Measurements from ENCODE around the gene SCYGR1.

The SCYGR1 gene

DNA sequence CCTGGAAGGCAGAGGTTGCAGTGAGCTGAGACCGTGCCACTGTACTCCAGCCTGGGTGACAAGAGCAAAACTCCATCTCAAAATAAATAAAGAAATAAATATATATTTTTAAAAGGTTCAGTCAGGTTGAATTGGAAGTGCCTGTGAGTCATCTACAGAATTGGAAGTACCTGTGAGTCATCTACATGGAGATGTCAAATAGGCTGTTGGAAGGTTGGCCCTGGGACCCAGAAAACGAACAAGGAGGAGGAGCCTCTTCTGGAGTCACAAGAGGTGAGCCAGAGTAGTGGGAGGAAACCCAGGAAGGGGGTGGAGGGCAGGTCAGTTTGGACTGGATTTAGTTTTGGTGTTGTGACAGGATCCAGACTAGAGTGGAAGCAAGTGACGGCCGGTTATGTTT is 15.2 kb upstream of the SCYGR1 start:
- no peak for DNase-seq (ENCODE audit: low read depth in 2 of 2)

GRCh38 chr2:227402321-227402720 is 14.6 kb upstream of the SCYGR1 start:
- DNase-seq (ENCODE audit: low read depth in 2 of 2) = no peak

- no peak for DNase-seq (ENCODE audit: low read depth in 2 of 2)
Observed at GRCh38 chr2:227401550-227401949, 13.8 kb upstream of the SCYGR1 start.

GRCh38 chr2:227398684-227399670 is 11.2 kb upstream of the SCYGR1 start:
- DNase-seq (ENCODE audit: low read depth in 2 of 2) = no peak

GRCh38 chr2:227397562-227397961 is 9.8 kb upstream of the SCYGR1 start:
- no peak for DNase-seq (ENCODE audit: low read depth in 2 of 2)

DNA sequence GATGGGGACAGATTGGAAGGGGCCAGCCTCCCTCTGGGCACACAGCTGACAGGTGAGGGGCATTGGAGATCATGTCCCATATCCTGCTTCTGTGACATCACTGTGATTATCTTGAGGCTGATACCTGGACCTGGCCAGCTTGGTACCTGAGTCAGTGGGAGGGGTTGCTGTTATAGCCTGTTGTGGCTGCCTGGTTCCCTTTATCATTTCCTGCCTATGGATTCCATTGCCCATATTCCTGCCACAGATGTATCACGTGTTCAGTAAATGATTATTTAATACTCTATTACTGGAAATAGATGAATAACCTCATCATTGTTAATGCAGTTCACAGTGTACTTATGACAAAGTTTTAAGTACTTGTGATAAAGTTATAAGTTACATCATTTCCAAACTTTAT is 7.8 kb upstream of the SCYGR1 start:
- DNase-seq (ENCODE audit: low read depth in 2 of 2) = no peak

- DNase-seq (ENCODE audit: low read depth in 2 of 2) = no peak
Observed at GRCh38 chr2:227394401-227394800, 6.7 kb upstream of the SCYGR1 start.

DNA sequence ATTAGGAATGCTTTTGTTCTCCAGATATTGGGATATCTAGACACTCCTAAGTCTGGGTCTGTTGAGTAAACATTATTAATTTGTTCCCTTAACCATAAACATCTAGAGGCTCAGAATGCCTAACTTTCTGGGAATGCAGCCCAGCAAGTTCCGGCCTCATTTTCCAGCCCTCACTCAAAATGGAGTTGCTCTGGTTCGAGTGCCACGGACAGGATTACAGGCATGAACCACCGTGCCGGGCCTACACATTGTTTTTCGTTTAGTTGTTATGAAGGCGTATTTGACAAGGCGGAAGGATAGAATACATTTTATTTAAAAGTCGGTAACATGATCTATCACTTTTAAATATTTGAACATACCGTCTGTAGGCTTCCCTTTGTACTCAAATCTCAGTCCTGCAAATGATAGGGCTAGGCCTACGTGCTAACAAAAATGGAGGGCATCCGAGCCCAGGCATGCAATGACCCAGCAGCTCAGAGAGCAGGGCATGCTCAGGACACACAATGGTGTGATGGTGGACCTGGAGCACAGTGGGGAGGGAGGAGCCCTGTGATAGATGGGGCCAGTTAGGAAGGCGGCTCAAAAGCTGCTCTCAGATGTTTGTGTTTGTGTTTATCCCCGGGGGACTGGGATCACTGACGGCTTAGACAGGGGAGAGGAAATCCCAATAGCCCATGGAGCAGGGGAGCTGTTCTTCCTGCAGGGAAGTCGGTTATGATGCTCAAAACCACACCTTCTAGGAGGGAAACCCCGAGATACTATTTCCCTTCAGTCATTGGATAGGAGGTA is 2.9 kb upstream of the SCYGR1 start:
- DNase-seq (ENCODE audit: low read depth in 2 of 2) = no peak

DNA sequence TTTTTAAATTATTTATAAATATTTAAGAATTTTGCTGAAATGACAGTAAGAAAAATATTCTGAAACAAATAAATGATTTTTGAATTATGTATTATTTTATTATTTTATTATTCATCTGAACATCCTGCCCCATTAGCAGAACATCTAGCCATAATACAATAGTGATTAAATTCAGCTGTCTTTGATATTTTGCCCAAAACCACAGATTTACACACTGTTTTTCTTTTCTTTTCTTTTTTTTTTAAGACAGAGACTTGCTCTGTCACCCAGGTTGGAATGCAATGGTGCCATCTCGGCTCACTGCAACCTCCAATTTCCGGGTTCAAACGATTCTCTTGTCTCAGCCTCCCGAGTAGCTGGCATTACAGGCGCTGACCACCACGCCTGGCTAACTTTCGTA is 1.9 kb upstream of the SCYGR1 start:
- DNase-seq (ENCODE audit: low read depth in 2 of 2) = no peak

DNA sequence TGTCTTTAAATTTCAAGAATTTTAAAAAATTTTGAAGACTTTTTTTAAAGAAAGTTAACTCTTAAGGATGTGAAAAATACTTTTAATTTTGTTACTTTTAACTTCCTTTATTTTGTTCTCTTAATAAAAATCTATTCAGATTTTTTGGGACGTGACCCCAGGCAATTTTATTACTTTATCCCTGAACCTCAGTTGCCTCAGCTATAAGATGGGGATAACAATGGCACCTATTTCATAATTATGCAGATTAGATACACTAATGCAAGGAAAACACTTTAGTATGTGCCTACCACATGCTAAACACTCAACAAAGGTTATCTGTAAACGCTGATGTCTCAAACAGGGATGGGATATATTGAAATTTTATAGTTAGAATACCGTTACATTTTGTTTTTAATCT is 1.5 kb upstream of the SCYGR1 start:
- DNase-seq (ENCODE audit: low read depth in 2 of 2) = no peak

GRCh38 chr2:227388537-227389011 is 825 bp upstream of the SCYGR1 start:
- DNase-seq (ENCODE audit: low read depth in 2 of 2) = no peak

- no peak for DNase-seq (ENCODE audit: low read depth in 2 of 2)
Observed at GRCh38 chr2:227386630-227387029, 1.1 kb downstream of the SCYGR1 start.

DNA sequence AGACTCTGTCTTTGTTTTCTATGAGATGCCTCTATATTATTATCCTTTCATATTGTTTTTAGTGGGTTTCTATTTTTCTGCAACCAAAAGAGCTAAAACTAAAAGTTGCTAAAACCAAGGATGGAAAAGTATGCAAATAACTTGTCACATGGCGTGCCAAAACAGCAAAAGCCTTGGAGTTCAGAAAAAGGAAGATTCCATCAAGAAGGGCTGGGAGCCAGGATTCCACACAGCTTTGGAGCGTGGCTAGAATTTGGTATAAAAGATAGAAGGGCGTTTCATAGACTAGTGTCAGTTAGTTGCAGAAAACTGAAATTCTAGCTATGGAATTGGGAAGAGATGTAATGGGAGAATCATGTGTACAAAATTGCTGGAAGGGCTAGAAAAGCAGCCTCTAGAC is 4.1 kb downstream of the SCYGR1 start:
- DNase-seq (ENCODE audit: low read depth in 2 of 2) = no peak

DNA sequence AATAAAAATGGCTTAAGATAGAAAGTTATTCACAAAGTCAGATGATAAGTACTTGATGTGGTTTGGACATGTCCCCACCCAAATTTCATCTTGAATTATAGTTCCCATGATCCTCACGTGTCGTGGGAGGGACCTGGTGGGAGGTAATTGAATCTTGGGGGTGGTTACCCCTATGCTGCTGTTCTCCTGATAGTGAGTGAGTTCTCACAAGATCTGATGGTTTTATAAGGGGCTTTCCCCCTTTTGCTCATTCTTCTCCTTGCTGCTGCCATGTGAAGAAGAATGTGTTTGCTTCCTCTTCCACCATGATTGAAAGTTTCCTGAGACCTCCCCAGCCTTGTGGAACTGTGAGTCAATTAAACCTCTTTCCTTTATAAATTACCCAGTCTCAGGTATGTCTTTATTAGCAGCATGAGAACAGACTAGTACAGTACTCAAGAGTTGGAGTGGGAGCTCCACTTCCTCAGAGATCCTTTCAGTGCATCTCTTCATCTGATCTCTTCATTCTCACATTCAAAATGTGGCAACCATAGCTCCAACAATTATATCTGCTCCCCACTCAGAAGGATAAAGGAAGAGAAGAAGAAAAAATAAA is 5.4 kb downstream of the SCYGR1 start:
- DNase-seq (ENCODE audit: low read depth in 2 of 2) = peak; percentile 6 to 24

DNA sequence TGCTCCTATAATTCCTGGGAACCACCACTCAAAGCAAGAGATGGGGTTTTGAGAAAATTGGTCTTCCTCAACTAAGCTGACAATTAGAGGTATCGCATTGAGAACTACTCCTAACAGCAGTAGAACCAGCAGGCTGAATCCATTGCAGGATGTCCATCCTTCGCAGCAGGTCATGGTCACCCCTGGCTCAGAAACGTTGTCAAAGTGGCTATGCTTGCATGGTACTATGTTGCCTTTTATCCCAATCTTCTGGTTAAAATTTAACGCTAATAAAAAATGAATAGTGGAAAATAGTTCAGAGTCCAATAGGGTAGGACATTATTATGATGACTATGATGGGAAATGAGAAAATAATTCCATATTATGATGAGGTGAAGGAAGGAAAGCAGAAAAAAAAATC is 8.7 kb downstream of the SCYGR1 start, which contains the start of gene TM4SF20:
Gene TM4SF20, minus strand, starts transcription at position 212 of the 400 bp plus-strand sequence. Its CDS starts 38 bp downstream, at position 174.
- DNase-seq (ENCODE audit: low read depth in 2 of 2) = no peak

- no peak for DNase-seq (ENCODE audit: low read depth in 2 of 2)
Observed at GRCh38 chr2:227378371-227378782, 9.4 kb downstream of the SCYGR1 start.

- DNase-seq (ENCODE audit: low read depth in 2 of 2) = no peak
Observed at GRCh38 chr2:227377467-227378351, 10.0 kb downstream of the SCYGR1 start.

GRCh38 chr2:227376656-227377396 is 10.9 kb downstream of the SCYGR1 start:
- no peak for DNase-seq (ENCODE audit: low read depth in 2 of 2)

GRCh38 chr2:227374158-227374557 is 13.6 kb downstream of the SCYGR1 start:
- DNase-seq (ENCODE audit: low read depth in 2 of 2) = peak; percentile 5 to 15

- no peak for DNase-seq (ENCODE audit: low read depth in 2 of 2)
Observed at GRCh38 chr2:227373389-227373788, 14.4 kb downstream of the SCYGR1 start.

All from stimulated activated CD8-positive, alpha-beta memory T cell treated with anti-CD3 and anti-CD28 coated beads, Interleukin-7, amount 100 ng/mL, for 4 hours (primary cell).